DND-41 (cell line): ENCODE data around the gene LRRC61.

ENCODE experiments used
- ATAC-seq: fragments of 200-7000 bp; cut with Tn5 transposase; 3 replicates; pipeline ENCODE4 v1.9.1; 2021; ENCODE audit warnings: low read depth; ENCODE audit not compliant: insufficient read depth
- DNase-seq: peaks from one replicate; pipeline ENCODE4 v3.0.0-alpha.2; 2020
- H2AFZ ChIP-seq: 2 replicates; pipeline ENCODE4 v1.6.0; 2012; ENCODE audit warnings: low read depth, low read length
- H3K27ac ChIP-seq: 2 replicates; pipeline ENCODE4 v1.5.1; 2012; ENCODE audit warnings: low read length, inconsistent platforms
- H3K27me3 ChIP-seq: fragments of 200-600 bp; sonication (generic); 2 replicates; pipeline ENCODE4 v1.6.0; 2012; ENCODE audit warnings: low read length, mild to moderate bottlenecking, inconsistent platforms; ENCODE audit not compliant: insufficient read depth, poor library complexity
- H3K36me3 ChIP-seq: 2 replicates; pipeline ENCODE4 v1.5.1; 2012; ENCODE audit warnings: low read length, inconsistent platforms; ENCODE audit not compliant: insufficient read depth
- H3K4me1 ChIP-seq: 2 replicates; pipeline ENCODE4 v1.5.1; 2012; ENCODE audit warnings: mild to moderate bottlenecking, low read length; ENCODE audit not compliant: insufficient read depth
- H3K4me2 ChIP-seq: 2 replicates; pipeline ENCODE4 v1.6.0; 2012; ENCODE audit warnings: mild to moderate bottlenecking, moderate library complexity, low read length, inconsistent platforms; ENCODE audit not compliant: insufficient read depth
- H3K4me3 ChIP-seq, 2 experiments: fragments of 200-600 bp in 1 of 2; shearing (Covaris generic) in 1 of 2; 2 replicates each; pipeline ENCODE4 v1.5.1; 2012 to 2016; ENCODE audit warnings: inconsistent platforms in 2 of 2, low read length in 2 of 2, mild to moderate bottlenecking in 2 of 2, low read depth in 1 of 2, moderate library complexity in 1 of 2
- H3K79me2 ChIP-seq: 2 replicates; pipeline ENCODE4 v1.6.0; 2012; ENCODE audit warnings: low read length, inconsistent platforms; ENCODE audit not compliant: insufficient read depth
- H3K9ac ChIP-seq: 2 replicates; pipeline ENCODE4 v1.6.0; 2012; ENCODE audit warnings: low read depth, mild to moderate bottlenecking, inconsistent platforms, low read length, moderate library complexity
- H3K9me3 ChIP-seq: 2 replicates; pipeline ENCODE4 v1.5.1; 2012; ENCODE audit warnings: low read length, moderate library complexity, mild to moderate bottlenecking, inconsistent platforms; ENCODE audit not compliant: insufficient read depth, severe bottlenecking
- H4K20me1 ChIP-seq: 2 replicates; pipeline ENCODE4 v1.6.0; 2012; ENCODE audit warnings: low read length; ENCODE audit not compliant: insufficient read depth
- EZH2 ChIP-seq: IDR thresholded peaks from 3 replicates; pipeline ENCODE4 v1.6.1; 2012; ENCODE audit warnings: borderline replicate concordance, low read depth, mild to moderate bottlenecking, moderate library complexity, low read length, inconsistent platforms; ENCODE audit not compliant: severe bottlenecking
- TF ChIP-seq, protein P1 (sequence below): IDR thresholded peaks from 2 replicates; pipeline ENCODE4 v1.5.1; 2012; ENCODE audit warnings: borderline replicate concordance, low read length, moderate library complexity, mild to moderate bottlenecking; ENCODE audit not compliant: poor library complexity, severe bottlenecking; ENCODE audit errors: extremely low read depth

The LRRC61 gene

DNA sequence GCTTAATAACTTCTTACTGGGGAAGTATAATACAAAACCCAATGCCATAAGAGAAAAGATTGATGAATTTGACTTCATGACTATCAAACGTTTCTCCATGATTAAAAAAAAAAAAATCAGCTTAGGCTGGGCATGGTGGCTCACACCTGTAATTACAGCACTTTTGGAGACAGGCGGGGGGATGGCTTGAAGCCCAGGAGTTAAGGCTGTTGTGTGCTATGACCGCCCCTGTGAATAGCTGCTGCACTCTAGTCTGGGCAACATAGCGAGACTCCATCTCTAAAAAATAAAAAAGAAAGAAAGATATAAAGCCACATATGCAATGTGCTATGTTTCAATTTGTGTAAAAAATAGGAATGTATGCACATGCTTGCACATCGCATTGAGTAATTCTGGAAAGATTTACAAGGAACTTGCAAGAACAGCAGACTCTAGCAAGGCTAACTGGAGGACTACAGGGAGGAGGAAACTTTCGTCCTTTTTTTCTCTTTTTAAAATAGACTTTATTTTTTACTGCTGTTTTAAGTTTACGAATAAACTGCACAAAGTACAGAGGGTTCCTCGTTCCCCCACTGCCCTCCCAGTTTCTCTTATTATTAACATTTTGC, 28.5 kb downstream of the LRRC61 start:
- Histone ChIP-seq H3K4me3 (no peak overlapping the region), H4K20me1 (no peaks in the 10 kb centered on the region; the same call in 1 of the 2 replicates), H3K36me3 (no peaks in the 10 kb centered on the region), H3K4me1 (peaks cover 16% of the 10 kb centered on the region), H3K9ac (no peak overlapping the region), H2AFZ (no peak overlapping the region), H3K9me3 (no peaks in the 10 kb centered on the region), H3K4me2 (no peak overlapping the region), H3K27me3 (no peaks in the 10 kb centered on the region), H3K79me2 (peaks cover 3% of the 10 kb centered on the region), H3K27ac (no peak overlapping the region)
- no peak for DNase-seq
- ATAC-seq, result peak; percentile 58; the same call in 2 of the 3 replicates
- TF ChIP-seq, protein P1, sequence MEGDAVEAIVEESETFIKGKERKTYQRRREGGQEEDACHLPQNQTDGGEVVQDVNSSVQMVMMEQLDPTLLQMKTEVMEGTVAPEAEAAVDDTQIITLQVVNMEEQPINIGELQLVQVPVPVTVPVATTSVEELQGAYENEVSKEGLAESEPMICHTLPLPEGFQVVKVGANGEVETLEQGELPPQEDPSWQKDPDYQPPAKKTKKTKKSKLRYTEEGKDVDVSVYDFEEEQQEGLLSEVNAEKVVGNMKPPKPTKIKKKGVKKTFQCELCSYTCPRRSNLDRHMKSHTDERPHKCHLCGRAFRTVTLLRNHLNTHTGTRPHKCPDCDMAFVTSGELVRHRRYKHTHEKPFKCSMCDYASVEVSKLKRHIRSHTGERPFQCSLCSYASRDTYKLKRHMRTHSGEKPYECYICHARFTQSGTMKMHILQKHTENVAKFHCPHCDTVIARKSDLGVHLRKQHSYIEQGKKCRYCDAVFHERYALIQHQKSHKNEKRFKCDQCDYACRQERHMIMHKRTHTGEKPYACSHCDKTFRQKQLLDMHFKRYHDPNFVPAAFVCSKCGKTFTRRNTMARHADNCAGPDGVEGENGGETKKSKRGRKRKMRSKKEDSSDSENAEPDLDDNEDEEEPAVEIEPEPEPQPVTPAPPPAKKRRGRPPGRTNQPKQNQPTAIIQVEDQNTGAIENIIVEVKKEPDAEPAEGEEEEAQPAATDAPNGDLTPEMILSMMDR, result no peak
- no peak for TF ChIP-seq EZH2

DNA sequence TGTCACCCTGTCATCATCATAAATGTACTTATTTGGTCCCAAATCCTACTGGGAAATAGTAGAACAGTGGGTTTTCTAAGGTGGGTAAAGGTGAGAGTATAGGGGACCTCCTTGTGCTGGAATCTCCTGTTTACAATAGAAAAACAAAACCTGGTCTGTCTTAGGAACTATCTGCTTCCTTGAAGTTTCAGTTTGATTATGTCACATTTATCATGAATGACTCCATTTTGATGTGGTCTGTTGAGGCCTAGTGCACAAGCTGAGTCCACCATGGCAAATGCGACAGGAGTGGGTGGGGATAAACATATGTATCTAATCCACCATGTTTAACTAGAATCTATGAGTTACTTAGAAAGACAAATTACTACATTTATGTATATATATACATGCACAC, 32.5 kb downstream of the LRRC61 start:
- no peak overlapping the region for H3K4me2 ChIP-seq
- DNase-seq (no peak), ATAC-seq (no peak)
- no peaks in the 10 kb centered on the region for H3K9me3 ChIP-seq
- H2AFZ ChIP-seq, result no peak overlapping the region
- H4K20me1 ChIP-seq, result no peaks in the 10 kb centered on the region
- H3K4me3 ChIP-seq, result no peak overlapping the region
- no peaks in the 10 kb centered on the region for H3K27me3 ChIP-seq
- no peak overlapping the region for H3K9ac ChIP-seq
- H3K4me1 ChIP-seq, result peaks cover 55% of the 10 kb centered on the region
- H3K27ac ChIP-seq, result peak overlapping the region; percentile 90
- H3K79me2 ChIP-seq, result peaks cover 21% of the 10 kb centered on the region
- no peaks in the 10 kb centered on the region for H3K36me3 ChIP-seq
- TF ChIP-seq, protein P1, result no peak
- TF ChIP-seq EZH2, result no peak

DNA sequence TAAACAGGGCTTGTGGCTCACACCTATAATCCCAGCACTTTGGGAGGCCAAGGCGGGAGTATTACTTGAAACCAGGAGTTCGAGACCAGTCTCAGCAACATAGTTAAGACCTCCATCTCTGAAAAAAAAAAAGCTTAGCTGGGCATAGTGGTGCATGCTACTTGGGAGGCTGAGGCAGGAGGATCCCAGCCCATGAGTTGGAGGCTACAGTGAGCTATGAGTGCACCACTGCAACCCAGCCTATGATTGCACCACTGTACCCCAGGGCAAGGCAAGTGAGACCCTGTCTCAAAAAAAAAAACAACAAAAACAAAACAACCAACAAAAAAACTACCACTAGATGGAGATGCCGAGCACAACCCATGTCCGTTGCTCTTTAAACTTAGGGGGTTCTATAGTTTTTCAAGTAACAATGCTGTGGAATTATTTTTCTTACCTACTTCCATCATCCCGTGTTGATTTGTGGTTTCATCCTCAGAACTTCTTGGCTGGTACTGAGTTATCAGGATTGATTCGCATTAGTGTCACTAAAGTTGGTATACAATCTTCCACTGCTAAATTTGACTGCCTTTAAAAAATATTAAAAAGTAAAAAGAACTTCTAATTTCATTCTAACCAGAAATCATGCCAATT, 33.2 kb downstream of the LRRC61 start:
- Histone ChIP-seq H2AFZ (no peak overlapping the region), H3K9me3 (no peaks in the 10 kb centered on the region), H3K36me3 (no peaks in the 10 kb centered on the region), H3K27me3 (no peaks in the 10 kb centered on the region), H3K4me3 (peak overlapping the region in 1 of 2 experiments; percentile 37; a peak in 1 of 4 replicates), H3K79me2 (peaks cover 28% of the 10 kb centered on the region), H3K4me1 (peaks cover 62% of the 10 kb centered on the region), H3K27ac (peak overlapping the region; percentile 90), H4K20me1 (no peaks in the 10 kb centered on the region), H3K4me2 (peak overlapping the region; percentile 65), H3K9ac (peak overlapping the region; percentile 43)
- ATAC-seq (no peak), DNase-seq (peak; percentile 57)
- TF ChIP-seq, protein P1, result peak; percentile 78
- TF ChIP-seq EZH2, result no peak
